Mucosa of descending colon (tissue), 3 donors: ENCODE data around the gene SLC9A3. TPM values are rescaled to one million over a fixed set of nuclear protein-coding genes. Genes with fewer than 3 reads are reported as not detected.
A peak's percentile ranks its signal among the peaks of the same experiment; 100 is the strongest.

Source experiments
- ATAC-seq: fragments of 200-7000 bp; cut with Tn5 transposase; one replicate; pipeline ENCODE4 v1.9.1; 2020; ENCODE audit warnings: mild to moderate bottlenecking, moderate library complexity
- DNase-seq, 3 donors: peaks; one replicate each; pipeline ENCODE4 v3.0.0-alpha.2; 2020
- H3K36me3 ChIP-seq: fragments of 200-600 bp; one replicate; pipeline ENCODE4 v1.8.0; 2021; ENCODE audit warnings: low read depth, mild to moderate bottlenecking
- H3K4me1 ChIP-seq: fragments of 200-600 bp; one replicate; pipeline ENCODE4 v1.8.0; 2021; ENCODE audit warnings: low read depth, mild to moderate bottlenecking
- H3K4me3 ChIP-seq: fragments of 200-600 bp; one replicate; pipeline ENCODE4 v1.8.0; 2021; ENCODE audit warnings: mild to moderate bottlenecking
- H3K9me3 ChIP-seq: fragments of 200-600 bp; one replicate; pipeline ENCODE4 v1.8.0; 2021; ENCODE audit warnings: mild to moderate bottlenecking
- intact Hi-C, 2 donors: fragments of 100-400 bp; cut with DNase I in 1 of 2; cut with micrococcal nuclease in 1 of 2; formaldehyde crosslinking; loops; one replicate each; pipeline versions ENCODE4 v1.11.0 to v1.11.1; 2022; cut with DNase I, micrococcal nuclease
- total RNA-seq, 3 donors: library from RNA; stranded (reverse); fragmentation: NEBNext Ultra II Directional in 2 of 3; extraction: Animal tissue kit (Norgen Biotek cat#: 25700) in 2 of 3; gene quantifications; one replicate each; pipeline versions ENCODE4 v1.2.1 to v1.2.4, GENCODE V29; 2021 to 2023
- TF ChIP-seq, protein P1 (sequence below): fragments of 200-600 bp; IDR thresholded peaks from one replicate; pipeline ENCODE4 v1.8.0; 2022; ENCODE audit warnings: antibody characterized with exemption, mild to moderate bottlenecking
- donor health status: DM: no; HTN: no; CAD: no; lungs with moderate emphysema.
- donor health status: DM: no; HTN: no; CAD: no.
- donor health status: DM: no; HTN: yes; CAD: no.

The SLC9A3 gene
- total RNA-seq, 3 donors from 2014 or later: 29.2 to 272 (median 77.7) TPM

DNA sequence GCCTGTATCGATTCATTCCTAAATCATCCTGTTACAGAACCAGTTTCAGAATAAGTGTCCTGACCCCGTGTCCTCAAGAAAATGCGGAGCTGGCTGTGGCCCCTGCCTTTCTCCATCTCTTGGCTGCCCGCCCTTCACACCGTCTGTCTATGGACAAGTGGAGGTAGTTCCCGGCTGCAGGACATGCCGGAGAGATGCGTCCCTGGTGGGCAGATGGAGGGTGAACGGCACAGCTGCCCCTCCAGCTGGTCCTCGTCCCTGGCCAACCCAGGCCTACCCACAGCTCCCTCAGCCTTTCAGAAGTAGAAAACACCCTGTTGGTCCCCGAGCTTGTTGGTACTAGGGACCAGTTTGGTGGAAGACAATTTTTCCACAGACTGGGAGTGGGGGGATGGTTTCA lies 96.0 kb downstream of the SLC9A3 start:
- Histone ChIP-seq H3K4me3 (no peak overlapping the region), H3K9me3 (no peaks in the 10 kb centered on the region), H3K36me3 (no peaks in the 10 kb centered on the region), H3K4me1 (peaks cover 22% of the 10 kb centered on the region)
- peak in 1 of 3 donors; percentile 29 for DNase-seq
- intact Hi-C loops: no loop called here
- TF ChIP-seq, protein P1, sequence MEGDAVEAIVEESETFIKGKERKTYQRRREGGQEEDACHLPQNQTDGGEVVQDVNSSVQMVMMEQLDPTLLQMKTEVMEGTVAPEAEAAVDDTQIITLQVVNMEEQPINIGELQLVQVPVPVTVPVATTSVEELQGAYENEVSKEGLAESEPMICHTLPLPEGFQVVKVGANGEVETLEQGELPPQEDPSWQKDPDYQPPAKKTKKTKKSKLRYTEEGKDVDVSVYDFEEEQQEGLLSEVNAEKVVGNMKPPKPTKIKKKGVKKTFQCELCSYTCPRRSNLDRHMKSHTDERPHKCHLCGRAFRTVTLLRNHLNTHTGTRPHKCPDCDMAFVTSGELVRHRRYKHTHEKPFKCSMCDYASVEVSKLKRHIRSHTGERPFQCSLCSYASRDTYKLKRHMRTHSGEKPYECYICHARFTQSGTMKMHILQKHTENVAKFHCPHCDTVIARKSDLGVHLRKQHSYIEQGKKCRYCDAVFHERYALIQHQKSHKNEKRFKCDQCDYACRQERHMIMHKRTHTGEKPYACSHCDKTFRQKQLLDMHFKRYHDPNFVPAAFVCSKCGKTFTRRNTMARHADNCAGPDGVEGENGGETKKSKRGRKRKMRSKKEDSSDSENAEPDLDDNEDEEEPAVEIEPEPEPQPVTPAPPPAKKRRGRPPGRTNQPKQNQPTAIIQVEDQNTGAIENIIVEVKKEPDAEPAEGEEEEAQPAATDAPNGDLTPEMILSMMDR: no peak
- no peak for ATAC-seq

- intact Hi-C loops: no loop called here
Observed at GRCh38 chr5:427415-428087, 96.7 kb downstream of the SLC9A3 start.

DNA sequence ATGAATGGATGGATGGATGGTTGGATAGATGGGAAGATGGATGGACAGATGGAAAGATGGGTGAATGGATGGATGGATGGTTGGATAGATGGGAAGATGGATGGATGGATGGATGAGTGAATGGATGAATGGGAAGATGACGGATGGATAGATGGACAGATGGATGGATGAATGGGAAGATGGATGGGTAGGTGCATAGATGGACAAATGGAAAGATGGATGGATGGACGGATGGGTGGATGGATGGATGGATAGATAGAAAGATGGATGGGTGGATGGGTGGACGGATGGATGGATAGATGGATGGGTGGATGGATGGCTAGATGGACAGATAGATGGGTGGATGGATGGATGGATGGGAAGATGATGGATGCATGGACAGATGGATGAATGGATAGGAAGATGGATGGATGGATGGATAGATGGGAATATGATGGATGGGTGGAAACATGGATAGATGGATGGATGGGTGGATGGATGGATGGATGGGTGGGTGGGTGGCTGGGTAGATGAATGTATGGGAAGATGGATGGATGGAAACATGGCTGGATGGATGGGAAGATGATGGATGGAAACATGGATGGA lies 97.8 kb downstream of the SLC9A3 start:
- intact Hi-C loops: no loop called here

More at GRCh38 chr5:427415-428087, 96.7 kb downstream of the SLC9A3 start:
- DNase-seq (peak in 1 of 3 donors; percentile 43), ATAC-seq (no peak)
- no peak overlapping the region for H3K4me3 ChIP-seq
- peaks cover 22% of the 10 kb centered on the region for H3K4me1 ChIP-seq
- H3K36me3 ChIP-seq: no peaks in the 10 kb centered on the region
- no peaks in the 10 kb centered on the region for H3K9me3 ChIP-seq
- TF ChIP-seq, protein P1: no peak

DNA sequence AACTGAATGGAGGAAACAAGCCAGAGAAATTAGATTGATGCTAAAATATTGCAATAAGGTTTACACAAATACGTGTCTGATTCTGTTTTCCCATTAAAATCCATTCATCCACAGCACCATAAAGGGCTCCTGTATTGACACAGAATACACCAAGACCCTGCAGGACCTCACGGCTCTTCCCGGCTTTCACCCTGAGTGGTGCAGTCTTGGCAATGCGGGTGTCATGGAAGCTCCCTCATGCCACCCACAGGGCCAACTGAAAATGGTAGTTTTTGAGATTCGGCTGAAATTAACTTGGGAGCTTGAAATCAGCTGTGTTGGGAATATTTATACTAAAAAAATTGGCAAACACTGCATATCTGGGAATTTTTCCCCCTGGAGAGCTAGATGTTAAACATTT lies 98.5 kb downstream of the SLC9A3 start:
- Histone ChIP-seq H3K9me3 (no peaks in the 10 kb centered on the region), H3K4me3 (no peak overlapping the region), H3K36me3 (no peaks in the 10 kb centered on the region), H3K4me1 (peaks cover 15% of the 10 kb centered on the region)
- DNase-seq (no peak), ATAC-seq (no peak)
- intact Hi-C loops: no loop called here
- TF ChIP-seq, protein P1: no peak

More for the DNA sequence above, 97.8 kb downstream of the SLC9A3 start:
- H3K4me1 ChIP-seq: peaks cover 22% of the 10 kb centered on the region
- no peak for ATAC-seq
- no peaks in the 10 kb centered on the region for H3K9me3 ChIP-seq
- DNase-seq: no peak
- TF ChIP-seq, protein P1: no peak
- H3K36me3 ChIP-seq: no peaks in the 10 kb centered on the region
- no peak overlapping the region for H3K4me3 ChIP-seq

DNA sequence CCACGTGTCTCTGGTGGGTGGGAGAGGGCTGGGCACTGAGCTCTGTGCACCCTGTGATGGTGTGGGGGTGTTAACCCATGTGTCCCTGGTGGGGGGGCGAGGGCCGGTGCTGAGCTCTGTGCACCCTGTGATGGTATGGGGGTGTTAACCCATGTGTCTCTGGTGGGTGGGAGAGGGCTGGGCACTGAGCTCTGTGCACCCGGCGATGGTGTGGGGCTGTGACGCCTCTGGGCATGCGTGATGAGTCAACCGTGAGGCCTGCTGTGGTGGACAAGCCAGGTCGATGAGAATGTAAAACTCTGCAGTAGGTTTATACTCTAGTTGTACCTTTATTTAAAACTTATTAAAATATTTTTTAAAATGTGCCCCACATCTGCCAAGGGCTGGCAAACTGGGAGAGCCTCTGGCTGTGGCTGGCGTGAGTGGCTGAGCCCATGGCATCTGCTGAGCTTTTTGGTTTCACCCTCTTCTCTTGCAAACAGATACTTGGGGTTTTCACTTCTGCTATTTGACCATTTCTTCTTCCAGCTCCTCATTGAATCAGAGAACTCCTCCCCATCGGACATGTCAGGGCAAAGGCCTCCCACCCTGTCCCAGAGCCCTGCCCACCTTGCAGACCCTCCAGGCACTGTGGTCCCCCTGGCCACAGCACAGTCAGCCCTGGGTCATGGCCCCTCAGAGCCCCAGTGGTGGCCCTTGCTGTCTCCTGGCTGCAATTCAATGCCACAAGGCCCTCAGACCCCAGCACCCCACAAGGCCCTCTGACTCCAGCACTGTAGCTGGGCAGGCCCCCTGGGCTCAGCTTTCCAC lies 99.7 kb downstream of the SLC9A3 start:
- no peaks in the 10 kb centered on the region for H3K9me3 ChIP-seq
- DNase-seq: peak in 1 of 3 donors; percentile 47
- H3K36me3 ChIP-seq: no peaks in the 10 kb centered on the region
- TF ChIP-seq, protein P1: no peak
- intact Hi-C loops: no loop called here
- peak; percentile 27 for ATAC-seq
- H3K4me1 ChIP-seq: peaks cover 4% of the 10 kb centered on the region
- H3K4me3 ChIP-seq: no peak overlapping the region
